ENCODE measurements around the gene CIB2.

DNA sequence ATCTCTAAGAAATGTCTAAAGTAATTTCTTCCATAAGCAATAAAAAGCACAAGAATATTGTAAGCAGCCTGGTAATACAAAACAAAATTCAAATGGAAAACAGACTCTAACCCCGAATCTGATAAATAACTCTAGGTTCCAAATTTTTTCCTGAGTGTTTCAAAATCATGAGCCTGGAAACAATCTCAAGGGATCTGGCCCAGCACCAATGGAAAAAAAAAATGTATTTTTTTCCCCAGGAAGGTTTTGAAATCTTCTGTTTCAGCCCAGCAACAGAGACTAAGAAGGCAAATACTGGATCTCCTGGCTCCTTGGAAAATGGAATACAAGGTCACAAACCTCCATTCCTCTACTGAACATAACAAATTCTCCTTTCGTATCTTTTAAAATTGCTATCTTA is 66.7 kb downstream of the CIB2 start:
- no peak for TF ChIP-seq NFIC (IDR thresholded peaks at IDR 0.05; ENCODE audit: borderline replicate concordance)
- TF ChIP-seq, protein P1, sequence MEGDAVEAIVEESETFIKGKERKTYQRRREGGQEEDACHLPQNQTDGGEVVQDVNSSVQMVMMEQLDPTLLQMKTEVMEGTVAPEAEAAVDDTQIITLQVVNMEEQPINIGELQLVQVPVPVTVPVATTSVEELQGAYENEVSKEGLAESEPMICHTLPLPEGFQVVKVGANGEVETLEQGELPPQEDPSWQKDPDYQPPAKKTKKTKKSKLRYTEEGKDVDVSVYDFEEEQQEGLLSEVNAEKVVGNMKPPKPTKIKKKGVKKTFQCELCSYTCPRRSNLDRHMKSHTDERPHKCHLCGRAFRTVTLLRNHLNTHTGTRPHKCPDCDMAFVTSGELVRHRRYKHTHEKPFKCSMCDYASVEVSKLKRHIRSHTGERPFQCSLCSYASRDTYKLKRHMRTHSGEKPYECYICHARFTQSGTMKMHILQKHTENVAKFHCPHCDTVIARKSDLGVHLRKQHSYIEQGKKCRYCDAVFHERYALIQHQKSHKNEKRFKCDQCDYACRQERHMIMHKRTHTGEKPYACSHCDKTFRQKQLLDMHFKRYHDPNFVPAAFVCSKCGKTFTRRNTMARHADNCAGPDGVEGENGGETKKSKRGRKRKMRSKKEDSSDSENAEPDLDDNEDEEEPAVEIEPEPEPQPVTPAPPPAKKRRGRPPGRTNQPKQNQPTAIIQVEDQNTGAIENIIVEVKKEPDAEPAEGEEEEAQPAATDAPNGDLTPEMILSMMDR (IDR thresholded peaks at IDR 0.05): no peak
- no peak for TF ChIP-seq MXI1 (IDR thresholded peaks at IDR 0.05; ENCODE audit: low read depth, low read length)
- no peak for TF ChIP-seq EZH2phosphoT487 (IDR thresholded peaks at IDR 0.05; ENCODE audit: borderline replicate concordance, low read depth)
- no peak for TF ChIP-seq RCOR1 (IDR thresholded peaks at IDR 0.05; ENCODE audit: low read length)
- no peak for TF ChIP-seq JUND (IDR thresholded peaks at IDR 0.05)
- TF ChIP-seq FOXJ3 (CRISPR knock-in tag; IDR thresholded peaks at IDR 0.05): no peak
- TF ChIP-seq YY1 (IDR thresholded peaks at IDR 0.05; ENCODE audit: low read depth): no peak
- TF ChIP-seq, protein P2, sequence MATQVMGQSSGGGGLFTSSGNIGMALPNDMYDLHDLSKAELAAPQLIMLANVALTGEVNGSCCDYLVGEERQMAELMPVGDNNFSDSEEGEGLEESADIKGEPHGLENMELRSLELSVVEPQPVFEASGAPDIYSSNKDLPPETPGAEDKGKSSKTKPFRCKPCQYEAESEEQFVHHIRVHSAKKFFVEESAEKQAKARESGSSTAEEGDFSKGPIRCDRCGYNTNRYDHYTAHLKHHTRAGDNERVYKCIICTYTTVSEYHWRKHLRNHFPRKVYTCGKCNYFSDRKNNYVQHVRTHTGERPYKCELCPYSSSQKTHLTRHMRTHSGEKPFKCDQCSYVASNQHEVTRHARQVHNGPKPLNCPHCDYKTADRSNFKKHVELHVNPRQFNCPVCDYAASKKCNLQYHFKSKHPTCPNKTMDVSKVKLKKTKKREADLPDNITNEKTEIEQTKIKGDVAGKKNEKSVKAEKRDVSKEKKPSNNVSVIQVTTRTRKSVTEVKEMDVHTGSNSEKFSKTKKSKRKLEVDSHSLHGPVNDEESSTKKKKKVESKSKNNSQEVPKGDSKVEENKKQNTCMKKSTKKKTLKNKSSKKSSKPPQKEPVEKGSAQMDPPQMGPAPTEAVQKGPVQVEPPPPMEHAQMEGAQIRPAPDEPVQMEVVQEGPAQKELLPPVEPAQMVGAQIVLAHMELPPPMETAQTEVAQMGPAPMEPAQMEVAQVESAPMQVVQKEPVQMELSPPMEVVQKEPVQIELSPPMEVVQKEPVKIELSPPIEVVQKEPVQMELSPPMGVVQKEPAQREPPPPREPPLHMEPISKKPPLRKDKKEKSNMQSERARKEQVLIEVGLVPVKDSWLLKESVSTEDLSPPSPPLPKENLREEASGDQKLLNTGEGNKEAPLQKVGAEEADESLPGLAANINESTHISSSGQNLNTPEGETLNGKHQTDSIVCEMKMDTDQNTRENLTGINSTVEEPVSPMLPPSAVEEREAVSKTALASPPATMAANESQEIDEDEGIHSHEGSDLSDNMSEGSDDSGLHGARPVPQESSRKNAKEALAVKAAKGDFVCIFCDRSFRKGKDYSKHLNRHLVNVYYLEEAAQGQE (IDR thresholded peaks at IDR 0.05; ENCODE audit: low read depth, low read length): no peak
- TF ChIP-seq EP300 (IDR thresholded peaks at IDR 0.05; ENCODE audit: borderline replicate concordance in 1 of 2, low read depth in 1 of 2, low read length in 1 of 2): no peak
